Mesenchymal stem cell (in vitro differentiated cells and primary cell): ENCODE measurements around the gene HMGB4.

Source experiments
- DNase-seq: peaks from one replicate; pipeline ENCODE4 v3.0.0-alpha.2; 2013
- H2AFZ ChIP-seq: one replicate; pipeline ENCODE4 v1.6.1; 2013; ENCODE audit warnings: low read depth, mild to moderate bottlenecking, control low read depth, inconsistent platforms, low read length, moderate library complexity
- H2AK5ac ChIP-seq: 2 replicates; pipeline ENCODE4 v1.6.1; 2013; ENCODE audit warnings: low read length, moderate library complexity, mild to moderate bottlenecking, inconsistent platforms; ENCODE audit not compliant: severe bottlenecking
- H2BK120ac ChIP-seq: one replicate; pipeline ENCODE4 v1.6.1; 2013; ENCODE audit warnings: low read depth, mild to moderate bottlenecking, inconsistent platforms, low read length, moderate library complexity
- H2BK12ac ChIP-seq, 2 experiments: one replicate each; pipeline ENCODE4 v1.6.1; 2013; ENCODE audit warnings: inconsistent platforms in 2 of 2, low read length in 2 of 2, mild to moderate bottlenecking in 2 of 2, moderate library complexity in 2 of 2, control low read depth in 1 of 2
- H2BK15ac ChIP-seq: one replicate; pipeline ENCODE4 v1.6.1; 2013; ENCODE audit warnings: mild to moderate bottlenecking, low read depth, inconsistent platforms; ENCODE audit not compliant: poor library complexity, severe bottlenecking
- H2BK5ac ChIP-seq: 2 replicates; pipeline ENCODE4 v1.6.1; 2013; ENCODE audit warnings: low read depth, mild to moderate bottlenecking, low read length, control low read depth, inconsistent platforms; ENCODE audit not compliant: poor library complexity, severe bottlenecking
- H3K14ac ChIP-seq, 2 experiments: one replicate each; pipeline ENCODE4 v1.6.1; 2013; ENCODE audit warnings: inconsistent platforms in 2 of 2, low read length in 2 of 2, control low read depth in 1 of 2, mild to moderate bottlenecking in 1 of 2, moderate library complexity in 1 of 2
- H3K18ac ChIP-seq, 2 experiments: one replicate each; pipeline ENCODE4 v1.6.1; 2013; ENCODE audit warnings: inconsistent platforms in 2 of 2, low read length in 2 of 2, control low read depth in 1 of 2, low read depth in 1 of 2, mild to moderate bottlenecking in 1 of 2
- H3K23ac ChIP-seq, 2 experiments: one replicate each; pipeline ENCODE4 v1.6.1; 2013; ENCODE audit warnings: inconsistent platforms in 2 of 2, low read length in 2 of 2, mild to moderate bottlenecking in 2 of 2, moderate library complexity in 2 of 2, control low read depth in 1 of 2
- H3K27ac ChIP-seq: 2 replicates; pipeline ENCODE4 v1.5.1; 2013; ENCODE audit warnings: mild to moderate bottlenecking, moderate library complexity, low read length, control low read depth, inconsistent platforms; ENCODE audit not compliant: poor library complexity, severe bottlenecking
- H3K27me3 ChIP-seq, 2 experiments: 2 replicates each; pipeline versions ENCODE4 v1.6.1 to v1.7.0; 2013; ENCODE audit warnings: low read length in 2 of 2, mild to moderate bottlenecking in 2 of 2, moderate library complexity in 2 of 2, control low read depth in 1 of 2, inconsistent platforms in 1 of 2; ENCODE audit not compliant: control insufficient read depth in 1 of 2, insufficient read depth in 1 of 2
- H3K36me3 ChIP-seq, 2 experiments: 2 replicates each; pipeline versions ENCODE4 v1.6.1 to v1.7.0; 2013; ENCODE audit warnings: low read length in 2 of 2, control low read depth in 1 of 2, inconsistent platforms in 1 of 2, low read depth in 1 of 2, mild to moderate bottlenecking in 1 of 2; ENCODE audit not compliant: insufficient read depth in 2 of 2, control insufficient read depth in 1 of 2
- H3K4ac ChIP-seq, 2 experiments: one replicate each; pipeline ENCODE4 v1.6.1; 2013; ENCODE audit warnings: inconsistent platforms in 2 of 2, low read length in 2 of 2, mild to moderate bottlenecking in 2 of 2, moderate library complexity in 2 of 2, control low read depth in 1 of 2, low read depth in 1 of 2
- H3K4me1 ChIP-seq: 2 replicates; pipeline ENCODE4 v1.6.1; 2013; ENCODE audit warnings: low read depth, low read length, control low read depth; ENCODE audit not compliant: control insufficient read depth, insufficient read depth
- H3K4me2 ChIP-seq: 2 replicates; pipeline ENCODE4 v1.6.1; 2013; ENCODE audit warnings: low read length, mild to moderate bottlenecking, inconsistent platforms; ENCODE audit not compliant: poor library complexity, severe bottlenecking
- H3K4me3 ChIP-seq, 2 experiments: 2 replicates each; pipeline versions ENCODE4 v1.5.1 to v1.7.0; 2013; ENCODE audit warnings: low read length in 2 of 2, mild to moderate bottlenecking in 2 of 2, control low read depth in 1 of 2, low read depth in 1 of 2; ENCODE audit not compliant: insufficient read depth in 1 of 2
- H3K79me1 ChIP-seq: replicated peaks from 2 replicates; pipeline ENCODE4 v1.6.1; 2013; ENCODE audit warnings: mild to moderate bottlenecking, control low read depth, low read length, inconsistent platforms; ENCODE audit not compliant: poor library complexity, severe bottlenecking
- H3K9ac ChIP-seq: 2 replicates; pipeline ENCODE4 v1.7.0; 2013; ENCODE audit warnings: mild to moderate bottlenecking, low read length, moderate library complexity
- H3K9me3 ChIP-seq: 2 replicates; pipeline ENCODE4 v1.7.0; 2013; ENCODE audit warnings: mild to moderate bottlenecking, low read length; ENCODE audit not compliant: control insufficient read depth
- H4K8ac ChIP-seq: one replicate; pipeline ENCODE4 v1.6.1; 2013; ENCODE audit warnings: inconsistent platforms, mild to moderate bottlenecking, low read length, moderate library complexity
- H4K91ac ChIP-seq: one replicate; pipeline ENCODE4 v1.6.1; 2013; ENCODE audit warnings: mild to moderate bottlenecking, low read length, inconsistent platforms
- WGBS: methylation state at CpG from one replicate; pipeline ENCODE4 v1.1.7; 2013; ENCODE audit warnings: mixed read lengths; 5-methylcytosine and 5-hydroxymethylcytosine counted together

Gene HMGB4

GRCh38 chr1:33819290-33819912, 44.5 kb upstream of the HMGB4 start:
- H2BK12ac ChIP-seq, result no peak overlapping the region
- H3K18ac ChIP-seq, result no peak overlapping the region
- H2BK15ac ChIP-seq, result no peak overlapping the region
- no peak overlapping the region for H2BK5ac ChIP-seq
- no peaks in the 10 kb centered on the region for H3K79me1 ChIP-seq
- no peak overlapping the region for H4K8ac ChIP-seq
- H4K91ac ChIP-seq, result no peak overlapping the region
- peaks cover 0 to 13% of the 10 kb centered on the region in 2 experiments for H3K36me3 ChIP-seq
- H3K27ac ChIP-seq, result no peak overlapping the region
- no peak overlapping the region for H2AK5ac ChIP-seq
- no peaks in the 10 kb centered on the region for H3K4me1 ChIP-seq
- WGBS, result 65% methylated on average over 9 of the region's 10 CpGs
- no peak overlapping the region for H3K4me2 ChIP-seq
- no peaks in the 10 kb centered on the region for H3K9me3 ChIP-seq
- H3K14ac ChIP-seq, result no peak overlapping the region
- H3K23ac ChIP-seq, result no peak overlapping the region
- no peaks in the 10 kb centered on the region for H3K27me3 ChIP-seq
- DNase-seq, result no peak
- H3K9ac ChIP-seq, result no peak overlapping the region
- no peak overlapping the region for H3K4ac ChIP-seq
- no peak overlapping the region for H3K4me3 ChIP-seq
- no peak overlapping the region for H2BK120ac ChIP-seq
- H2AFZ ChIP-seq, result no peak overlapping the region

- Histone ChIP-seq H4K91ac (no peak overlapping the region), H3K23ac (no peak overlapping the region), H3K18ac (no peak overlapping the region), H3K4ac (no peak overlapping the region), H2AFZ (no peak overlapping the region), H3K27ac (no peak overlapping the region), H2BK5ac (no peak overlapping the region), H3K9me3 (no peaks in the 10 kb centered on the region), H2BK12ac (no peak overlapping the region), H3K4me2 (no peak overlapping the region), H3K36me3 (peaks cover 0 to 13% of the 10 kb centered on the region in 2 experiments), H3K9ac (no peak overlapping the region), H2AK5ac (no peak overlapping the region), H2BK15ac (no peak overlapping the region), H3K14ac (no peak overlapping the region), H4K8ac (no peak overlapping the region), H3K79me1 (no peaks in the 10 kb centered on the region), H3K4me1 (no peaks in the 10 kb centered on the region), H3K4me3 (no peak overlapping the region), H3K27me3 (no peaks in the 10 kb centered on the region), H2BK120ac (no peak overlapping the region)
- DNase-seq, result no peak
- 53% methylated on average over 7 of the region's 7 CpGs for WGBS
Measured at GRCh38 chr1:33819913-33820311, 44.0 kb upstream of the HMGB4 start.

GRCh38 chr1:33820804-33821203, 43.1 kb upstream of the HMGB4 start:
- no peak overlapping the region for H2BK120ac ChIP-seq
- 69% methylated on average over 3 of the region's 5 CpGs for WGBS
- no peaks in the 10 kb centered on the region for H3K27me3 ChIP-seq
- no peak overlapping the region for H3K4me3 ChIP-seq
- H2AFZ ChIP-seq, result no peak overlapping the region
- H3K14ac ChIP-seq, result no peak overlapping the region
- no peak overlapping the region for H3K23ac ChIP-seq
- no peak overlapping the region for H2AK5ac ChIP-seq
- no peak overlapping the region for H3K9ac ChIP-seq
- H3K4me2 ChIP-seq, result no peak overlapping the region
- no peak overlapping the region for H2BK5ac ChIP-seq
- H3K27ac ChIP-seq, result no peak overlapping the region
- no peak overlapping the region for H3K18ac ChIP-seq
- H4K8ac ChIP-seq, result no peak overlapping the region
- no peaks in the 10 kb centered on the region for H3K9me3 ChIP-seq
- DNase-seq, result no peak
- H3K36me3 ChIP-seq, result peaks cover 0 to 17% of the 10 kb centered on the region in 2 experiments
- no peaks in the 10 kb centered on the region for H3K79me1 ChIP-seq
- no peak overlapping the region for H4K91ac ChIP-seq
- no peak overlapping the region for H2BK12ac ChIP-seq
- no peak overlapping the region for H2BK15ac ChIP-seq
- H3K4ac ChIP-seq, result no peak overlapping the region
- H3K4me1 ChIP-seq, result no peaks in the 10 kb centered on the region

- Histone ChIP-seq H3K23ac (no peak overlapping the region), H3K4me1 (no peaks in the 10 kb centered on the region), H3K14ac (no peak overlapping the region), H3K4me2 (no peak overlapping the region), H3K36me3 (peaks cover 0 to 17% of the 10 kb centered on the region in 2 experiments), H3K27ac (no peak overlapping the region), H3K9me3 (no peaks in the 10 kb centered on the region), H2BK15ac (no peak overlapping the region), H3K9ac (no peak overlapping the region), H3K4ac (no peak overlapping the region), H3K4me3 (no peak overlapping the region), H2AFZ (no peak overlapping the region), H4K8ac (no peak overlapping the region), H4K91ac (no peak overlapping the region), H2BK12ac (no peak overlapping the region), H2AK5ac (no peak overlapping the region), H2BK120ac (no peak overlapping the region), H3K18ac (no peak overlapping the region), H3K79me1 (no peaks in the 10 kb centered on the region), H3K27me3 (no peaks in the 10 kb centered on the region), H2BK5ac (no peak overlapping the region)
- no peak for DNase-seq
- 78% methylated on average over 6 of the region's 6 CpGs for WGBS
Measured at GRCh38 chr1:33821291-33821690, 42.6 kb upstream of the HMGB4 start.
